HG03460 (cell line): Measurements from ENCODE around the gene OXER1.
"Not testable (repeated sequence)": the region's sequence is repeated elsewhere in the genome, so short reads cannot be mapped to it uniquely, and the experiment has no call there.

Experiments used
- ATAC-seq: cut with Tn5 transposase; IDR thresholded peaks from one replicate; pipeline ENCODE4 v1.9.1; 2021; ENCODE audit not compliant: unreplicated experiment

The OXER1 gene

DNA sequence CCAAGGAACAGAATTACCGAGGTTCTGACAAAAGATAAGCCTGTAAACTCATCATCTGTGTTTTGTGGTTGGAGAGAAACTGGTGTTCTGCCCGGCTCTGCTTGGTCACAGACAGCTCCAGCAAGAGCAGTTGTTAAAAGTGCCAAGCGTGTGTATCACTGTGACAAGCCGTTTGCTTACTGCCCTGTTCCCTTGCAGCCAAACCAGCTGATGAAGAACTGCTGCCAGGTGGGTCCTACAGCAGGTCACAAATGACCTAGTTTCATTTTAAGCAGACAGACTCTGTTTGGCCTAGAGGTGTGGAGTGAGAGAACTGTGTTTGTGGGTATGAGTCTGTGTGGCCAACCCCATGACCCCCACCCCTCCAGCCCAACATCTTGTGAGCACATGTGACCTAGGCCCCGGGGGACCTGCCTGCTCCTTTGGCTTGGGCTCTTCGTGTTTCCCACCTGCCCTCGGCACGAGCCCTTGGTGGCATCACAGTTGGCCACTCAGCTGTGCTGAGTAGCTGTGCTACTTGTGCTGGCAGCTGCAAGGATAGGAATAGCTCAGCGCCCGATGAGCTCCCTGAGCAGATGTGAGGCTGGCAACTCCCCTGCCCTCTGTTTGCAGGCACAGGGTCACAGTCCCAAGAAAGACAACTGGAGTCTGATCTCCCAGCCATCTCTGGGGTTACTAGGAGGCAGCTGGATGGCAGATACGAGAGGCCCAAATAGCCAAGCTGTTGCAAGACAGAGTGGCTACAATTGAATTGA, 9.7 kb downstream of the OXER1 start:
- peak; percentile 68 for ATAC-seq

DNA sequence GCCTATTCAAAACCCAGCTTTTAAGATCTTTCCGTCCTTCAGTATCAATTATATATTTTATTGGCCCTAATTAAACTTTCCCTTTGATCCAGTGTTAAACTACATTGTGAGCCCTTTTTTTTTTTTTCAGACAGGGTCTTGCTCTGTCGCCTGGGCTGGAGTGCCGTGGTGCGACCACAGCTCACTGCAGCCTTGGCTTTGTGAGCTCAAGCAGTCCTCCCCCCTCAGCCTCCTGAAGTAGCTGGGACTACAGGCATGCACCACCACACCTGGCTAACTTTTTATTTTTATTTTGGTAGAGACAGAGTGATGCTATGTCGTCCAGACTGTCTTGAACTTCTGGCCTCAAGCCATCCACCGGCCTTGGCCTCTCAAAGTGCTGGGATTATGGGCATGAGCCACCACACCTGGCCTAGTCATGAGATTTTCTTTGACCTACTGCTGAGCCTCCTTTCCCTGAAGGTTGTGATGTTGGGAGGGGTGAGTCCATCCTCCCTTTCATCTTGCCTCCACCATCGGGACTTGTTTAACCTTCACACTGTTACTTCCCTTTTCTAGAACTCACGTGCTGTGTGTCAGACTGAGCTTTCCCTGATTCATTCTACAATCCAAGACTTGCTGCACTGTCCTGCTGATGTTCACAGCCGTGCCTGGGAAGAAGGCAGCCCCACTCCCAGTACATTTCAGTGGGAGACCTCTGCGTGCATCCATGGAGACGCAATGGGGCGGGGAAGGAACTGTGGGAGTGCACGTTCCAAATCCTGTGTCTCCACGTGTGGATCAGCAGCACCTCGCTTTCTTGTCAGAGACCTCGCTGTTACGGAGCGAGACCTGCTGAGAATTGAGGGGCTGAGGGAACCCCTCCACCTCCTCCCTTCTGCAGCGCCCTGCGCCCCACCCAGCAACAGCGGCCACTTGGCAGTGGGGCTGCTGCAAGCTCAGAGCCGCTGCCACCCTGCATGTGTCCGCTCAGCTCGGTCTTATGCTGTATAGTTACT, 10.8 kb downstream of the OXER1 start:
- ATAC-seq = no peak

DNA sequence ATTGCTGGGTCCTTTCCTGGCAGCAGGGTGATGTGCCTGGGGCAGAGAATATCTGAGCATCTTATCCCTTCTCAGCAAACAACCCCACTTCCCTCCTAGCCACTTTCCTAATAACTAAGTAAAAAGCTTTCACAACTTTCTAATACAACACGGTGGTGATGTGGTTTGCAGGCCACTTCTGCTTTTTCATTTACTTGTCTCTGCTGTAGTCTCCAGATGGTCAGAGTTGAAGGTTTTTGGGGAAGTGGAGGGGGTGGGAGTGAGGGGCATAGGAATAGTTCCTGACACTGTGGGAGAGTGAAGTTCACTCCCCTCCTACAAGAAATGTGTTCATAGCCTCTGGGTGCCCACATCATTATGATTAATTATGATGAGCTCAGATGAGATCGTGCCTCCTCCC, 11.6 kb downstream of the OXER1 start:
- peak; percentile 53 for ATAC-seq

DNA sequence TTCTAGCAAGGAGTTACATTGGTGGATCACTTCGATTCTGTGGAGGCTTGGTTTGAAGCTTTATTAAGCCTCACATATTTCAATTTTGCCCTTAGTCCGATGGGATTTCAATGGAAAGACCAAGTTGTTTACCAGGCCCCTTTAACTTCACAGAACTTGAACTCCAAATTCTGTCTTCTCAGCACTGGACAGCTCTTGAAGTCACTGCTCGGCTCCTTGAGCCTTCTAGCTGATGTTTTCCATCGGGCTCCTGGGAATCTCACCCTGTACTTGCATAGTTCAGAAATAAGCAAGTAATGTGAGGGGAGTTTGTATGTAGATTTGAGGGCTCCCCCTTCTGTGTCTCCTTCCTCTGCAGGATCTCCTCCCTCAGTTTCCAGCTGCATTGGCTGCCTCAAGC, 15.1 kb downstream of the OXER1 start:
- no peak for ATAC-seq

DNA sequence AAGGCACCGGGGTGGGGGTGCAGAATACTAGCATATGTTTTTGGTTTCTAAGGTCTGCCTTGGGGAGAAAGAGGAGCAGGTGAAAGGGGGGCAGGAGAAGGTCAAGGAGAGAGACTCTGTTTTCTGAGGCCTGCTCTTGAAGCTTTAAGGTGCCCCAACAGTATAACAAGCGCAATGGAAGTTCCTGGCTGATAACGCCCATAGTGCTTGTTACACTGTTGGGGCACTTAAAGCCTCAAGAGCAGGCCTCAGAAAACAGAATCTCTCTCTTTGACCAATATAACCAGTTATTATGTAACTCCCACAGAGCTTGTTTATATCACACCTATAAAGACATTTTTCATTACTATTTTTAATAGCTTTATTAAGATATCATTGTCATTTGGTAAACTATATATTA, 16.5 kb downstream of the OXER1 start:
- no peak for ATAC-seq

DNA sequence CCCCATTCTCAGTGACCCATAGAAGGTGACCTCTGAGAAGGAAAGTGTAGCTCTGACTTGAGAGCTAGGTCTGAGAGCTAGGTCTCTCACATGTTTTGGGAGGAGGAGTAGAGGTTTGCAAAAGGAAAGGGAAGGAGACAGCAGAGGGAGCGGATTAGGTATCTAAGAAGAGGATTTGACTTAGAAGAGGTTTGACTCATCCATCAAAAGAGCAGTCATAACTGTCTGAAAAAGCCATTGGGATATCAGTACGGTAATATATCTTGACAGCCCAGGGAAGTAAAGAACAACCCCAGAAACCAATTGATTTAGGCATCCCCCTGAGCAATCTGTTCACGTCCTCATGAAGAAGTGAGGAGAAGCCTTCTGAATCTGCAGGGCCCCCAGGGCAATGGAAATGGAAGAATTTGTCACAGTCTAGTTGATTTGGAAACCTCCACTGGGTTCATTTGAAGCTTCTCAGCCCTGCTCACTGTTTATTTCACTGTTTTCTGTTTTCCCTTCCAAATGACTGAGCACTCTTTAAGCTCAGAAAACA, 19.3 kb downstream of the OXER1 start:
- ATAC-seq = no peak

DNA sequence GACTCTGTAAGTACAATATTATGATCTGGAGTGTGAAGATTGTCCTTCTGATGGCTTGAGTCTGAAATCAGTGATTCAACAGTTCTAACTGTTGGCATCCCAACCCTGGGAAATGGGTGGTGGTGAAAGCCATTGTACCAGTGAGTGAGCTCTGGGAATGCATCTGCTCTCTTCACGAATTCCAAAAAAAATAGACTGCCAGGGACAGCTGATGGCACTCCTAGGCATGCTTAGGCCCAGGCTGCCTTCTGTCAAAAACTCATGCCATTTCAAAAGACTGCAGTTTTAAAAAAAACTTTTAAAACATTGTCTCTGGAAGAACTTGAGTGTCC, 20.3 kb downstream of the OXER1 start:
- no peak for ATAC-seq

DNA sequence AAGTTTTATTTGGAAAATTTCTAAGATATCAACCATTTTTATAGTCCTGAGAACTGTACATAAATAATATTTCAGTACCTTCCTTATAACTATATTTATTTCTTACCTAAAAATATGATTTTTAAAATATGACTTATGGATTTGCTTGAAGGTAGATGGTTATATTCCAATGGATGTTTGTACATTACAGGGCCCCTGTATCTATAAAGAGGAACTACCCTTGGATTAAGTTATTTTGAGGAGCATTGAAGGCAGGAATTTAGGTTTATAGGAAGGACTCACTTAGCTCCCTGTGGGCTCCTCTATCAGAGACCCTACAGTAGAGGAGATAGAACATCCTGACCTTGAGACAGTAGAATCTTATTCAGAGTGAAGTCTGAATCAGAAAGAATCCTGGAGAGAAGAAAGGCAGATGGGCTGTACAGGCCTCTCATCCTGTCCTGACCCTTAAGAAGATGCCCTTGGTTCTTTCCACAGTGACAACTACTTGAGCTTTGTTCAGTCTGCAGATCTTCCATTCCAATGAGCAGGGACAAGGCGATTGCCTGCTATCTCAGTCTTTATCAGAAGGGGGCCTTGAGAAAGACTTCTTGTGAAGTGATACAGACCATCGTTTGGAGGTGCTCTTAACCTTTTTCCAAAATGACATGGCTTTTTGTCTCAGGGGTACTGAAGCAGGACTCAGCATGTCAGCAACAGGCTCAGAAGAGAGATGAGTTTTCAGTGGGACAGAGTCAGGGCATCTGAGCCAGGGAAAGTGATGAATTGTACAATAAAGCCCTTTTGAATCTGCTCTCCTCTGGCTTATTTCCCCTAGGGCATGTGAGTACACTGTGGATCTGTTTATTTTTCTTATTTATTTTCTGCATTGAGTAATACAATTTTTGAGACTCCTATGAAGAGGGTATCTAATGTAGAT, 20.9 kb downstream of the OXER1 start:
- no peak for ATAC-seq

DNA sequence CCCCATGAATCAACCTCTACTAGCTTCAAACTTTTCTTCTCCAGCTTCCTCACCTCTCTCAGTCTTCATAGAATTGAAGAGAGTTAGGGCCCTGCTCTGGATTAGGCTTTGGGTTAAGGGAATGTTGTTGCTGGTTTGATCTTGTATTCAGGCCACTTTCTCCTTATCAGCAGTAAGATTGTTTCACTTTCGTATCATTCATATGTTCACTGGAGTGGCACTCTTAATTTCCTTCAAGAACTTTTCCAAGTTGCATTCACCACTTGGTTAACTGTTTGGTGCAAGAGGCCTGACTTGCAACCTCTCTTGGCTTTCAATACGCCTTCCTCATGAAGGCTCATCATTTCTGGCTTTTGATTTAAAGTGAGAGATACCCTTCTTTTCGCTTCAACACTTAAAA, 22.8 kb downstream of the OXER1 start:
- ATAC-seq = no peak

DNA sequence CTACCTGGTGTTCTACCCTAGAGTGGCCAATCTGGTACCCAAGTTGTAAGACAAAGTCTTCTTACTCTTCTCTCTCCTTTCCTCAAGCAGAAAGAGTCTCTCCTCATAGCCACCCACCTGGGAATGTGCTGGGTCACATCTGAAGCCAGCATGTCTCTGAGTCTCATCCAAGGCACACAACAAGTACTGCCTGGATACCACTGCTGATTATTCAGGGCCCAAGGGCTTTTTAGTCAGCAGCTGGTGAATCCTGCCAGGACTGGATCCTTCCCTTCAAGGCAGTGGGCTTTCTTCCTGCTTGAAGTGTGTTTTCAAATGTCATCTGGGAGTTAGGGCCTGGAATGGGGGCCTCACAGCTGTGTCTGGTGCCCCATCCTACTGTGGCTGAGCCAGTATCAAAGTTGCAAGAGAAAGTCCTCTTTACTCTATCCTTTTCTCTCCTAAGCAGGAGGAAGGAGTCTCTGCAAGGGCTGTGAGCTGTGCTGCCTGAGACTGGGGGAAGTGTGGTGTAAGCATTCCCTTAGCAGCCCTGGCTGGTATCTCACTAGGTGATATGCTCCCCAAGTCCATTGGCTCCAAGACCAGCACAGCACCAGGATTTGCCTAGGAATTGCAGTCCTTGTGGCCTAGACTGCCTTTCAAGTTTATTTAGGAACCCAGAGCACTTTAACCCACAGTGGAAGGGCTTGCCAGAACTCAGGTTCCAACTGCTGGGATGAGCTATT, 27.2 kb downstream of the OXER1 start:
- ATAC-seq = no peak

DNA sequence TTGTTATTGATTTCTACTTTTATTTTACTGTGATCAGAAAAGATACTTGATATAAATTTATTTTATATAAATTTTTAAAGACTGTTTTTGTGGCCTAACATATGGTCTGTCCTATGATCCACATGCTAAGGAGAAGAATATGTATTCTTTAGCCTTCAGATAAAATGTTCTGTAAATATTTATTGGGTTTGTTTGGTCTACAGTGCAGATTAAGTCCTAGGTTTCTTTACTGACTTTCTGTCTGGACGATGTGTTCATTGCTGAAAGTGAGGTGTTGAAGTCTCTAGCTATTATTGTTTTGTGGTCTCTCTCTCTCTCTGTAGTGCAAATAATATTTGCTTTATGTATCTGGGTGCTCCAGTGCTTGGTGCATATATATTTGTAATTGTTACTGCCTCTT, 30.1 kb downstream of the OXER1 start:
- no peak for ATAC-seq

DNA sequence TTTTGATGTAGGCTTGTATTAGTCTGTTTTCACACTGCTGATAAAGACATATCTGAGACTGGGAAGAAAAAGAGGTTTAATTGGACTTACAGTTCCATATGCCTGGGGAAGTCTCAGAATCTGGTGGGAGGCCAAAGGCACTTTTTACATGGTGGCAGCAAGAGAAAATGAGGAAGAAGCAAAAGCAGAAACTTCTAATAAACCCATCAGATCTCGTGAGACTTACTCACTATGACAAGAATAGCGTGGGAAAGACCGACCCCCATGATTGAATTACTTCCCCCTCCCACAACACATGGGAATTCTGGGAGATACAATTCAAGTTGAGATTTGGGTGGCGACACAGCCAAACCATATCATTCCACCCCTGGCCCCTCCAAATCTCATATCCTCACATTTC, 32.6 kb downstream of the OXER1 start:
- ATAC-seq = not testable (repeated sequence)

DNA sequence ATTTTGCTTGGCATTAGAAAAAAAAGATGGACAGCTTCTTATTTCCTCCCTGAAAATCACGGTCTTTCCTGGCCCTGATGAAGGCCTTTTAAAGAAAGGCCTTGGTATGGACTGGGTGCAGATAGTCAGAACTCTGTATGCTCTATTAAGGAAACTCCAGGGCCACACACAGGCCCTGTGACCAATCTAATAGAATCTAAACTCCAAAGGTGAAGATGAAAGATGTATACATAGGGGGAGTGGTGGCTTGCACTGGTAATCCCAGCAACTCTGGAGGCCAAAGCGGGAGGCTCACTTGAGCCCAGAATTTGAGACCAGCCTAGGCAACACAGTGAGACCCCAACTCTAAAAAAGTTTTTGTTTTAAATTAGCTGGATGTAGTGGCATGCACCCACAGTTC, 37.3 kb downstream of the OXER1 start:
- no peak for ATAC-seq

DNA sequence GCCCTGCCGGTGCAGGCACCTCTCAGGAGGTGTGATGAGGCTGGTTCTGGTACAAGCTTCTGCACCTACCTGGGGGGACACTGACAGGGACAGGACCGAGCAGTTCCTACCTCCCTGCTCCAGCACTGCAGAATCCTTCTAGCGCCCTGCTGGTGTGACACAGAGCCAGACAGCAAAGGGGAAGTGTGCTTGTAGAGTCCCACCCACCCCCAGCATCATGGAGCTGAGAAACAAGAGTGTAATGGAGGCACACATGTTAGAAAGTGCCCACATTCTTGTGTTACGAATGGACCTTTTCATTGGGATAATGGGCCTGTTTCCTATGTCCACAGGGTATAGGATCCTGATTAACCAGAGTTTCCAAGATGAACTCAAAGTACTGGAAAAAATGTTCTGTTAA, 38.3 kb downstream of the OXER1 start:
- no peak for ATAC-seq

DNA sequence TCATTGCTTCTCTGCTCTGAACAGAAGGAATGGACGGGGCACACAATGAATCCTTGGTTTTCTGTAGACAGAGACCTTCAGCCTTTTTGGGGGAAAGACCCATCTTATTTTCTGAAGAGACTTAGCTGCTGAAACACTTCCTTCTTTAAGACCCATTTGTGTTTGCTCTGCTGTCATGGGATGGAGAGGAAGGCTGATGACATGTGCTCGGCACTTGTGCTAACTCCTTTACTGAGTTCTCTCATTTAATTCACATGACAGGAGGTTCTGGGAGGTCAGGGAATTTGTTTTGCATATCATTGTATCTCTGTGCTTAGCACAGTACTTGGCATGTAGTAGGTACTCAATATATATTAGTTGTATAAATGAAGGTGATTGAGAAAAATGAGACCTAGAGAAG, 39.0 kb downstream of the OXER1 start:
- no peak for ATAC-seq

DNA sequence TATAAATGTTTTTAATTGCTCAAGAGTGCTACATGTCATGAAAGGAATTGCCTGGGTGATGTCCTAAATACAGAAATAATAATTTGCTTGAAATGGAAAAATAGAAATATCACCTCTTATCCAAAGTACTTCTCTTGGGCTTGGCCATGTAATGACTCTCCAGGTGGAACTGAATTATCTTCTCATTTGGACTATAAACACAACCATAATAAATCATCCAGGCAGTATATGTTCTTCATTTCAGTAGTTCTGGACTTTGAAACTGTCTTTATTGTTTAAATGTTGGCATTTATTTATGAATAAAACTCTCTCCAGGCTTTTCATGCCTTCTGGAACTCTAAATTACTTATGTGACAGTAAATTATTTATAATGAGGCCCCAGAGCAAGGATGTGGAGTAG, 40.5 kb downstream of the OXER1 start:
- no peak for ATAC-seq

DNA sequence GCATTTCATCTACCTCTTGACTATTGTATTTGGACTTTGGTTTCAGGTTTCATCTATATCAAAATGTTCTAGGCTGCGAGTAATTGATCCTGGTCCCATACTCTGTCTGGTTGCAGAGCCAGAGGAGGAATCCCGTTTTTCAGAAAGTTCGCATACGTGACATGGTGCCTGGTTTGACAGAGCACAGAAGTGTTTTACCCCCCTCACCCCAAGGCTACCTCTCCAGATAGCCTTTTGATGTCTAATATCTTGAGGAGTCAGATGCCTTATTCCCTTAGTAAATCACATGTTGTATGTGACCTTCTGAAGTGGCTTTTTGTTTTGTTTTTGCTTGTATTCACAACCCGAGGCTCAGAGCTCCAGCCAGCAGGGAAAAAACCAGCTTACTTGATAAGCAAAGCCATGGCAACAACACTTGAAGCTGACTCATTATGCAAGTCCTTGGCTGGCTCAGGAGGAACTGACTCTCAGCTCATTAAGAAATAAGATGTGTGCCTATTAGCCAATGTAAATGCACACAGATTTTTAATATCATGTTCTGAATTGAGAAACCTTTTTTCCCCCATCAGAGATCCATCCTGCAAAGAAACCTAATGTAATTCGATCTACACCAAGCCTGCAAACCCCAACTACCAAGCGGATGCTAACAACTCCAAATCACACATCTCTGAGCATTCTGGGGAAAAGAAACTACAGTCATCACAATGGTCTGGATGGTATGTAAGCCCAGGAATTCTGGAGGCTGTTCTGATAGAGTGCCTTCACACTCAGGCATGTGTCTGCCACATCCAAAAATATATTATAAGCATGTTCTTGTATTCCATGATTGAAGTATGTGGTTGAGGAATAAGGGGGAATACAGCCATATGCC, 41.4 kb downstream of the OXER1 start:
- ATAC-seq = peak; percentile 94

DNA sequence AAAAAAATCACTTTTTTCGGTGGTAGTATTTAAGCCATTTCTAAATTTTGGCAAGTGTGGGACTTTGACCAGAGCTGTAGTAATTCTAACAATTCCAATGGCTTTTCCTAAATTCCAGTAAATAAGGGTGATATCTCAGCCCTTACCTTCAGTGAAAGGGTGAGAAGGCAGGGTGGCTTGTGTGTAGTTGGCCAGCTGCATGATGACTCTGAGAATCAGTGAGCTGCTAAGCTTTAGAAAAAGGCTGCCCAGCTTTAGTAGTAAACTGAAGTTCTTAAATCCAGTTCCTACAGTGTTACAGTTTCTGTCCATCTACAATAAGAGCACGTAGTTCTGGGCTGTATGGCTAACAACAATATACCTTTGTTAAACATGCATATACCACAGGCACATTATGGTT, 42.0 kb downstream of the OXER1 start:
- no peak for ATAC-seq

DNA sequence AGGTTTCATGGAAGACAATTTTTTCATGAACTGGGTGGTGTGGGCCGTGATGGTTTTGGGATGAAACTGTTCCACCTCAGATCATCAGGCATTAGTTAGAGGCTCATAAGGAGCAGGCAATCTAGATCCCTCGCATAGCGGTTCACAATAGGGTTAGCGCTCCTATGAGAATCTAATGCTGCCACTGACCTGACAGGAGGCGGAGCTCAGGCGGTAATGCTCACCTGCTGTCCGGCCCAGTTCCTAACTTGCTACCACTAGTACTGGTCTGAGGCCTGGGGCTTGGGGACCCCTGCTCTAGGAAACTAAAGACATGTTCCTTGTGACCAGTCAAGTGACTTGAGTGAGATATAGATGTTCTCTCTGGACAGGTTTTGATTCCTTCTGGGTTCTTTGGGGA, 49.2 kb downstream of the OXER1 start:
- no peak for ATAC-seq
